Caco-2 (cell line): ENCODE results near the gene HDHD5. TPM values are rescaled to one million over a fixed set of nuclear protein-coding genes. Genes with fewer than 3 reads are reported as not detected.

ENCODE experiments used
- BruUV-seq: library from RNA; stranded (reverse); fragments of 400-500 nt; replicated peaks from 2 replicates; lab custom pipeline; 2021; lab: Mats Ljungman, UMichigan
- CTCF ChIA-PET: fragments of 300-600 bp; sonication (Branson Sonifier 250); formaldehyde crosslinking; loops from one replicate; lab custom pipeline; 2022; ENCODE audit warnings: antibody characterized with exemption; lab: Charles Lee
- POLR2A ChIA-PET: fragments of 300-600 bp; sonication (Branson Sonifier 250); formaldehyde crosslinking; loops from one replicate; lab custom pipeline; 2022; ENCODE audit warnings: antibody characterized with exemption; lab: Charles Lee
- DNase-seq, 2 experiments: peaks; one replicate each; pipeline versions ENCODE4 v3.0.0 to v3.0.0-alpha.2; 2020 to 2022
- H3K27me3 ChIP-seq: replicated peaks from 2 replicates; pipeline ENCODE4 v1.6.0; 2011; ENCODE audit warnings: low read length; ENCODE audit not compliant: control insufficient read depth, insufficient read depth
- H3K36me3 ChIP-seq: 2 replicates; pipeline ENCODE4 v1.5.1; 2011; ENCODE audit warnings: low read length; ENCODE audit not compliant: control insufficient read depth, insufficient read depth
- H3K4me1 ChIP-seq: fragments of 250-450 bp; sonication (Bioruptor Pico); 2 replicates; pipeline ENCODE4 v1.5.1; 2020; ENCODE audit warnings: mild to moderate bottlenecking
- H3K4me3 ChIP-seq: 2 replicates; pipeline ENCODE4 v1.5.1; 2011; ENCODE audit warnings: low read depth, mild to moderate bottlenecking, control low read depth, low read length
- H3K9me3 ChIP-seq: fragments of 250-450 bp; sonication (Bioruptor Pico); 2 replicates; pipeline ENCODE4 v1.5.1; 2020; ENCODE audit warnings: mild to moderate bottlenecking, moderate library complexity
- H3K27ac Mint-ChIP-seq: one replicate; pipeline ENCODE4 v1.8.0; 2022; ENCODE audit warnings: mixed read lengths; ENCODE audit not compliant: unreplicated experiment
- H3K27me3 Mint-ChIP-seq: one replicate; pipeline ENCODE4 v1.8.0; 2022; ENCODE audit warnings: mixed read lengths; ENCODE audit not compliant: insufficient read depth, unreplicated experiment
- H3K36me3 Mint-ChIP-seq: one replicate; pipeline ENCODE4 v1.8.0; 2022; ENCODE audit warnings: mild to moderate bottlenecking, mixed read lengths; ENCODE audit not compliant: insufficient read depth, unreplicated experiment
- H3K4me1 Mint-ChIP-seq: one replicate; pipeline ENCODE4 v1.8.0; 2022; ENCODE audit warnings: low read depth, mixed read lengths; ENCODE audit not compliant: unreplicated experiment
- H3K4me3 Mint-ChIP-seq: one replicate; pipeline ENCODE4 v1.8.0; 2022; ENCODE audit warnings: mild to moderate bottlenecking, moderate library complexity, mixed read lengths; ENCODE audit not compliant: unreplicated experiment
- H3K9me3 Mint-ChIP-seq: one replicate; pipeline ENCODE4 v1.8.0; 2022; ENCODE audit warnings: mixed read lengths; ENCODE audit not compliant: unreplicated experiment
- intact Hi-C: fragments of 100-400 bp; cut with micrococcal nuclease; formaldehyde crosslinking; loops from one replicate; pipeline ENCODE4 v1.10.0; 2022; ENCODE audit not compliant: unreplicated experiment
- total RNA-seq: library from RNA; stranded (reverse); gene quantifications from 2 replicates; pipeline ENCODE4 v1.2.3, GENCODE V29; 2022
- TF ChIP-seq, protein P1 (sequence below), 2 experiments: fragments of 200-600 bp in 1 of 2; IDR thresholded peaks; 1 replicate in 1 of 2; 2 replicates in 1 of 2; pipeline versions ENCODE4 v1.5.1 to v1.8.0; 2011 to 2022; ENCODE audit warnings: antibody characterized with exemption in 1 of 2, control low read depth in 1 of 2, inconsistent platforms in 1 of 2, low read depth in 1 of 2, low read length in 1 of 2, mild to moderate bottlenecking in 1 of 2, moderate library complexity in 1 of 2; ENCODE audit not compliant: insufficient read depth in 1 of 2, severe bottlenecking in 1 of 2, unreplicated experiment in 1 of 2

The HDHD5 gene
- total RNA-seq, 1 experiment from 2014 or later = 57.0 TPM

GRCh38 chr22:17090550-17090949 is 68.5 kb downstream of the HDHD5 start:
- intact Hi-C loops = no loop called here
- TF ChIP-seq, protein P1, sequence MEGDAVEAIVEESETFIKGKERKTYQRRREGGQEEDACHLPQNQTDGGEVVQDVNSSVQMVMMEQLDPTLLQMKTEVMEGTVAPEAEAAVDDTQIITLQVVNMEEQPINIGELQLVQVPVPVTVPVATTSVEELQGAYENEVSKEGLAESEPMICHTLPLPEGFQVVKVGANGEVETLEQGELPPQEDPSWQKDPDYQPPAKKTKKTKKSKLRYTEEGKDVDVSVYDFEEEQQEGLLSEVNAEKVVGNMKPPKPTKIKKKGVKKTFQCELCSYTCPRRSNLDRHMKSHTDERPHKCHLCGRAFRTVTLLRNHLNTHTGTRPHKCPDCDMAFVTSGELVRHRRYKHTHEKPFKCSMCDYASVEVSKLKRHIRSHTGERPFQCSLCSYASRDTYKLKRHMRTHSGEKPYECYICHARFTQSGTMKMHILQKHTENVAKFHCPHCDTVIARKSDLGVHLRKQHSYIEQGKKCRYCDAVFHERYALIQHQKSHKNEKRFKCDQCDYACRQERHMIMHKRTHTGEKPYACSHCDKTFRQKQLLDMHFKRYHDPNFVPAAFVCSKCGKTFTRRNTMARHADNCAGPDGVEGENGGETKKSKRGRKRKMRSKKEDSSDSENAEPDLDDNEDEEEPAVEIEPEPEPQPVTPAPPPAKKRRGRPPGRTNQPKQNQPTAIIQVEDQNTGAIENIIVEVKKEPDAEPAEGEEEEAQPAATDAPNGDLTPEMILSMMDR (IDR thresholded peaks at IDR 0.05; ENCODE audit: insufficient read depth in 1 of 2, low read depth in 1 of 2, low read length in 1 of 2, severe bottlenecking in 1 of 2, unreplicated experiment in 1 of 2) = no peak
- no peaks in the 10 kb centered on the region for H3K27me3 Mint-ChIP-seq
- H3K4me3 ChIP-seq = no peak overlapping the region
- no peaks in the 10 kb centered on the region for H3K4me1 Mint-ChIP-seq
- H3K27me3 ChIP-seq = no peaks in the 10 kb centered on the region
- no peaks in the 10 kb centered on the region for H3K36me3 ChIP-seq
- no TSS peak for BruUV-seq
- ChIA-PET CTCF (no interaction called here), POLR2A (no interaction called here)
- no peaks in the 10 kb centered on the region for H3K4me1 ChIP-seq
- no peaks in the 10 kb centered on the region for H3K9me3 ChIP-seq
- H3K27ac Mint-ChIP-seq = no peak overlapping the region
- no peak overlapping the region for H3K4me3 Mint-ChIP-seq
- no peaks in the 10 kb centered on the region for H3K36me3 Mint-ChIP-seq
- H3K9me3 Mint-ChIP-seq = no peaks in the 10 kb centered on the region
- no peak for DNase-seq

Other genes starting within 250 kb of the HDHD5 start
- gene GAB4, start 151.1 kb downstream of the HDHD5 start, total RNA-seq = not detected in 2 replicates
- gene IL17RA, start 74.3 kb downstream of the HDHD5 start, total RNA-seq = 13.7 and 14.5 TPM in 2 replicates
- 0.49 and 0.82 TPM in 2 replicates for gene TMEM121B, start 37.9 kb downstream of the HDHD5 start, total RNA-seq
- gene ADA2, start 60.2 kb upstream of the HDHD5 start, total RNA-seq = not detected in 2 replicates
- 1.1 TPM in 2 replicates for gene CECR2, start 210.2 kb upstream of the HDHD5 start, total RNA-seq